Heart left ventricle (tissue), 13 donors: ENCODE measurements around the gene E2F1.
A peak's percentile ranks its signal among the peaks of the same experiment; 100 is the strongest.

Experiments
- CTCF ChIP-seq, 12 donors: fragments of 200-600 bp; sonication (generic) in 4 of 12; IDR thresholded peaks; one replicate each; pipeline versions ENCODE4 v1.5.0 to v1.8.0; 2018 to 2022; ENCODE audit warnings: antibody characterized with exemption in 12 of 12, mild to moderate bottlenecking in 5 of 12
- POLR2A ChIP-seq, 2 donors: fragments of 450-650 bp; IDR thresholded peaks; one replicate each; pipeline ENCODE4 v1.6.1; 2017; ENCODE audit warnings: antibody characterized with exemption in 2 of 2, mild to moderate bottlenecking in 2 of 2, moderate library complexity in 2 of 2
- donor health status: ischemic (EF 13 %, LVEDD 7.1; RV severe dilation, severe dysfunction).
- donor health status: DM: no; HTN: yes; CAD: no.
- donor health status: DM: no; HTN: no; CAD: no.
- donor health status: ischemic (EF 25% LVEDD 6.9; RV normal size, moderate dysfunction).
- donor health status: ischemic (EF 25% LVEDD 5.7; RV mildly dilated, moderate dysfunction).
- donor health status: ischemic (EF 35%, LVEDD 5.7; RV mildly dilated, moderate dysfunction).
- donor health status: nonischemic (EF 11% LVEDD 7.7; RV severe dilation, severe dysfunction).
- donor health status: DM: yes; HTN: yes; CAD: no.
- donor health status: PGD.
- donor health status: ischemic (EF 29% LVEDD 5.4; RV normal size, mild dysfunction).
- donor health status: nonischemic (EF 23%, LVEDD 6.1; RV moderate dilation, normal function).

- TF ChIP-seq CTCF (IDR thresholded peaks at IDR 0.05) (peak in 8 of 12 donors; percentile 9 to 66 (median 32)), POLR2A (IDR thresholded peaks at IDR 0.05) (peak in 1 of 2 donors; percentile 97)
Observed at GRCh38 chr20:33666293-33667244, 19.6 kb downstream of the E2F1 start, which contains the start of gene ACTL10.
